ENCODE data around the gene HPS5.

HPS5 gene

DNA sequence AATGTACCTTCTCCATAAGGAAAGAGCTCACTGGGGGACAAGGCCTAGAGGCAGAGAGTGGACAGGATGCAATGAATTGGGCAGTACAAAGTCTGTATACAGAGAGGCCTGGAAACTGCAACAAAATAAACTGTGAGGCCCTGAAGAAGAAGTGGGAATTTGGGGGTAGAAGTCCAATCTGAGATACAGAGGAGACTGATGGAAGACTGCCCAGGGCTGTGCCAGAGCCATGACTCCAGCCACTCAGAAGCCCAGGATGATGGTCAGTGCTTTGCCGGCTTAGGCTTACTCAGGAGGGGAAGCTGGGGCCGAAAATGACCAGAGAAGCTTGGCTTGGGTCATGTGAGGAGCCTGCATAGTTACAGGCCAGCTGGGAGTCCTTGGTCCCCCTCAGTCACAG lies 91.1 kb downstream of the HPS5 start:
- TF ChIP-seq, protein P1, sequence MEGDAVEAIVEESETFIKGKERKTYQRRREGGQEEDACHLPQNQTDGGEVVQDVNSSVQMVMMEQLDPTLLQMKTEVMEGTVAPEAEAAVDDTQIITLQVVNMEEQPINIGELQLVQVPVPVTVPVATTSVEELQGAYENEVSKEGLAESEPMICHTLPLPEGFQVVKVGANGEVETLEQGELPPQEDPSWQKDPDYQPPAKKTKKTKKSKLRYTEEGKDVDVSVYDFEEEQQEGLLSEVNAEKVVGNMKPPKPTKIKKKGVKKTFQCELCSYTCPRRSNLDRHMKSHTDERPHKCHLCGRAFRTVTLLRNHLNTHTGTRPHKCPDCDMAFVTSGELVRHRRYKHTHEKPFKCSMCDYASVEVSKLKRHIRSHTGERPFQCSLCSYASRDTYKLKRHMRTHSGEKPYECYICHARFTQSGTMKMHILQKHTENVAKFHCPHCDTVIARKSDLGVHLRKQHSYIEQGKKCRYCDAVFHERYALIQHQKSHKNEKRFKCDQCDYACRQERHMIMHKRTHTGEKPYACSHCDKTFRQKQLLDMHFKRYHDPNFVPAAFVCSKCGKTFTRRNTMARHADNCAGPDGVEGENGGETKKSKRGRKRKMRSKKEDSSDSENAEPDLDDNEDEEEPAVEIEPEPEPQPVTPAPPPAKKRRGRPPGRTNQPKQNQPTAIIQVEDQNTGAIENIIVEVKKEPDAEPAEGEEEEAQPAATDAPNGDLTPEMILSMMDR (conservative IDR thresholded peaks at IDR 0.05; ENCODE audit: low read depth, low read length) = no peak
- no peak for DNase-seq (ENCODE audit: low read depth)
- H3K4me3 ChIP-seq (ENCODE audit: low read depth, low read length) = no peak overlapping the region

DNA sequence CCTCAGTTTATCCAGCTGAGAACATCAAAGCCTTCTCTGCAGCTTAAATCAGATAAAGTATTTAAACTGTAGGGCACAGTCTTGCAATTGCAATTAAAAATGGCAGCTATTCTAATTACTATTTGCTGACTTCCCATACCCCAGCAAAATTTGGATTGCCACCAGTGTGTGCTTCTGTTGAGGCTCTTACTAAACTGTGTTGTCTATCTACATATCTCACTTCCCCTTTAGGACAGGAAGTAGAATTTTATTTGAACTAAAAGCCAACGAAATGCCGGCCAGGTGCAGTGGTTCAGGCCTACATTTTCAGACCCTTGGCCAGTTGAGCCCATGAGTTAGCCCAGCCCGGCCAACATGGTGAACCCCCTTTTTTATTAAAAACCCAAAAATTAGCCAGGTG lies 92.4 kb downstream of the HPS5 start:
- TF ChIP-seq, protein P1 (conservative IDR thresholded peaks at IDR 0.05; ENCODE audit: low read depth, low read length) = no peak
- DNase-seq (ENCODE audit: low read depth) = no peak
- no peak overlapping the region for H3K4me3 ChIP-seq (ENCODE audit: low read depth, low read length)
